Body of pancreas (tissue), 4 donors: Measurements from ENCODE around the gene PTPRN2.

Source experiments
- CTCF ChIP-seq, 7 experiments: fragments of 450-650 bp in 4 of 7; fragments of 200-600 bp in 3 of 7; sonication (generic) in 3 of 7; IDR thresholded peaks; one replicate each; pipeline ENCODE4 v1.5.1; 2016 to 2019; ENCODE audit warnings: antibody characterized with exemption in 7 of 7
- POLR2A ChIP-seq, 3 donors: fragments of 450-650 bp; IDR thresholded peaks; one replicate each; pipeline ENCODE4 v1.6.1; 2016; ENCODE audit warnings: antibody characterized with exemption in 3 of 3, mild to moderate bottlenecking in 2 of 3

- TF ChIP-seq CTCF (IDR thresholded peaks at IDR 0.05) (no peak), POLR2A (IDR thresholded peaks at IDR 0.05) (no peak)
These were observed 228.5 kb downstream of the PTPRN2 start for GRCh38 chr7:158358926-158359645.
